OCI-LY3 (cell line): ENCODE results near the gene DERL2.

Source experiments
- H2AFZ ChIP-seq: fragments of 200-600, 300-600 bp; shearing (Covaris generic); 2 replicates; pipeline ENCODE4 v1.6.0; 2014; ENCODE audit warnings: antibody characterized with exemption, low read depth, low read length
- H3K27ac ChIP-seq: fragments of 200-600, 300-600 bp; sonication (generic); 2 replicates; pipeline ENCODE4 v1.5.1; 2014; ENCODE audit warnings: mild to moderate bottlenecking, low read length, moderate library complexity, mixed read lengths
- H3K27me3 ChIP-seq: fragments of 200-600, 300-600 bp; sonication (generic); 2 replicates; pipeline ENCODE4 v1.6.1; 2014; ENCODE audit warnings: low read depth, low read length, mixed read lengths
- H3K36me3 ChIP-seq: fragments of 200-600, 300-600 bp; sonication (generic); replicated peaks from 2 replicates; pipeline ENCODE3; 2014; ENCODE audit warnings: low read depth, low read length, mixed read lengths
- H3K4me1 ChIP-seq: fragments of 300-600, 200-600 bp; sonication (generic); 2 replicates; pipeline ENCODE4 v1.6.1; 2014; ENCODE audit warnings: low read length, mixed read lengths
- H3K4me2 ChIP-seq: fragments of 200-600, 300-600 bp; sonication (generic); 2 replicates; pipeline ENCODE4 v1.6.1; 2014; ENCODE audit warnings: low read length, mixed read lengths
- H3K4me3 ChIP-seq: fragments of 300-600, 200-600 bp; sonication (generic); 2 replicates; pipeline ENCODE4 v1.5.1; 2014; ENCODE audit warnings: antibody characterized with exemption, mild to moderate bottlenecking, low read length, moderate library complexity
- H3K79me2 ChIP-seq: fragments of 300-600, 200-600 bp; shearing (Covaris generic); 2 replicates; pipeline ENCODE4 v1.6.1; 2014; ENCODE audit warnings: mild to moderate bottlenecking, low read length, mixed read lengths
- H3K9ac ChIP-seq: fragments of 300-600, 200-600 bp; shearing (Covaris generic); 2 replicates; pipeline ENCODE4 v1.6.0; 2014; ENCODE audit warnings: mild to moderate bottlenecking, low read length, moderate library complexity
- H3K9me3 ChIP-seq: fragments of 200-600, 300-600 bp; shearing (Covaris generic); 2 replicates; pipeline ENCODE4 v1.6.1; 2014; ENCODE audit warnings: low read length, mixed read lengths; ENCODE audit not compliant: insufficient read depth
- H4K20me1 ChIP-seq: fragments of 200-600, 300-600 bp; sonication (generic); 2 replicates; pipeline ENCODE4 v1.6.1; 2016; ENCODE audit warnings: low read length, mixed read lengths; ENCODE audit not compliant: insufficient read depth
- EZH2phosphoT487 ChIP-seq: fragments of 200-600 bp; shearing (Covaris generic); IDR thresholded peaks from 2 replicates; pipeline ENCODE4 v1.6.1; 2018; ENCODE audit warnings: antibody characterized with exemption, mixed run types, low read depth
- TF ChIP-seq, protein P1 (sequence below): fragments of 200-600, 300-600 bp; sonication (generic); IDR thresholded peaks from 2 replicates; pipeline ENCODE4 v1.5.1; 2014; ENCODE audit warnings: antibody characterized with exemption, low read length, low read depth

DERL2 gene

DNA sequence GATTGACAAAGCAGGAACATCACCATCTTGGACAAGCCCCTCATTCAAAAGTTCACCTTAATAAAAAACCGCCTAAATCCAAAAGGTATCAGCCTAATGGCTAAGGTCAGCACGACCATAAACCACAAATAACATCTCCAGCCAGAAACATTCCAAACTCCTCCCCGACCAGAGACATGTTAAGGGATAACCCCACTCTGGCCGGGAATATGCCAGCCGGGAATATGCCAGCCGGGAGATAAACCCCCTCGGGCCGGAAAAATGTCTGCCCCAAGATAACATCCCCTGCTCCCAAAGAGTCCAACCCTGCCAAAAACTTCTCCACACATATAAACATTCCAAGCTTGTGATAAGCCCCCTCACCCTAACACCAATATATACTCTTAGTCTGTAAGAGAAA is 18.6 kb downstream of the DERL2 start:
- H3K79me2 ChIP-seq = peaks cover 64% of the 10 kb centered on the region
- peaks cover 9% of the 10 kb centered on the region for H3K4me1 ChIP-seq
- peak overlapping the region; percentile 99 for H3K4me3 ChIP-seq
- TF ChIP-seq, protein P1, sequence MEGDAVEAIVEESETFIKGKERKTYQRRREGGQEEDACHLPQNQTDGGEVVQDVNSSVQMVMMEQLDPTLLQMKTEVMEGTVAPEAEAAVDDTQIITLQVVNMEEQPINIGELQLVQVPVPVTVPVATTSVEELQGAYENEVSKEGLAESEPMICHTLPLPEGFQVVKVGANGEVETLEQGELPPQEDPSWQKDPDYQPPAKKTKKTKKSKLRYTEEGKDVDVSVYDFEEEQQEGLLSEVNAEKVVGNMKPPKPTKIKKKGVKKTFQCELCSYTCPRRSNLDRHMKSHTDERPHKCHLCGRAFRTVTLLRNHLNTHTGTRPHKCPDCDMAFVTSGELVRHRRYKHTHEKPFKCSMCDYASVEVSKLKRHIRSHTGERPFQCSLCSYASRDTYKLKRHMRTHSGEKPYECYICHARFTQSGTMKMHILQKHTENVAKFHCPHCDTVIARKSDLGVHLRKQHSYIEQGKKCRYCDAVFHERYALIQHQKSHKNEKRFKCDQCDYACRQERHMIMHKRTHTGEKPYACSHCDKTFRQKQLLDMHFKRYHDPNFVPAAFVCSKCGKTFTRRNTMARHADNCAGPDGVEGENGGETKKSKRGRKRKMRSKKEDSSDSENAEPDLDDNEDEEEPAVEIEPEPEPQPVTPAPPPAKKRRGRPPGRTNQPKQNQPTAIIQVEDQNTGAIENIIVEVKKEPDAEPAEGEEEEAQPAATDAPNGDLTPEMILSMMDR = no peak
- no peak for TF ChIP-seq EZH2phosphoT487
- no peaks in the 10 kb centered on the region for H3K27me3 ChIP-seq
- H3K27ac ChIP-seq = peak overlapping the region; percentile 57; the same call in 1 of the 2 replicates
- peak overlapping the region; percentile 81 for H3K4me2 ChIP-seq
- peak overlapping the region; percentile 95 for H3K9ac ChIP-seq
- H2AFZ ChIP-seq = no peak overlapping the region
- no peaks in the 10 kb centered on the region for H3K9me3 ChIP-seq
- peaks cover 5% of the 10 kb centered on the region for H3K36me3 ChIP-seq
- peaks cover 8% of the 10 kb centered on the region; the same call in 1 of the 2 replicates for H4K20me1 ChIP-seq

GRCh38 chr17:5466295-5466694 is 19.7 kb downstream of the DERL2 start:
- 0 out of 2 replicates have a peak overlapping the region, but pooled peaks have one; percentile 95 for H3K9ac ChIP-seq
- peak overlapping the region; percentile 99 for H3K4me3 ChIP-seq
- no peak overlapping the region for H2AFZ ChIP-seq
- TF ChIP-seq, protein P1 = no peak
- no peak for TF ChIP-seq EZH2phosphoT487
- H3K27ac ChIP-seq = no peak overlapping the region
- no peaks in the 10 kb centered on the region for H3K27me3 ChIP-seq
- H4K20me1 ChIP-seq = peaks cover 8% of the 10 kb centered on the region; the same call in 1 of the 2 replicates
- peaks cover 68% of the 10 kb centered on the region for H3K79me2 ChIP-seq
- peaks cover 4% of the 10 kb centered on the region for H3K36me3 ChIP-seq
- H3K4me1 ChIP-seq = peaks cover 9% of the 10 kb centered on the region
- H3K9me3 ChIP-seq = no peaks in the 10 kb centered on the region
- H3K4me2 ChIP-seq = peak overlapping the region; percentile 81; the same call in 1 of the 2 replicates

- Histone ChIP-seq H3K4me1 (peaks cover 9% of the 10 kb centered on the region), H4K20me1 (peaks cover 8% of the 10 kb centered on the region; the same call in 1 of the 2 replicates), H2AFZ (no peak overlapping the region), H3K27ac (no peak overlapping the region), H3K9me3 (no peaks in the 10 kb centered on the region), H3K27me3 (no peaks in the 10 kb centered on the region), H3K36me3 (peaks cover 4% of the 10 kb centered on the region), H3K9ac (no peak overlapping the region), H3K79me2 (peaks cover 73% of the 10 kb centered on the region), H3K4me2 (no peak overlapping the region), H3K4me3 (no peak overlapping the region)
- TF ChIP-seq EZH2phosphoT487 = no peak
- TF ChIP-seq, protein P1 = no peak
Measured at GRCh38 chr17:5464717-5465507, 21.1 kb downstream of the DERL2 start.

DNA sequence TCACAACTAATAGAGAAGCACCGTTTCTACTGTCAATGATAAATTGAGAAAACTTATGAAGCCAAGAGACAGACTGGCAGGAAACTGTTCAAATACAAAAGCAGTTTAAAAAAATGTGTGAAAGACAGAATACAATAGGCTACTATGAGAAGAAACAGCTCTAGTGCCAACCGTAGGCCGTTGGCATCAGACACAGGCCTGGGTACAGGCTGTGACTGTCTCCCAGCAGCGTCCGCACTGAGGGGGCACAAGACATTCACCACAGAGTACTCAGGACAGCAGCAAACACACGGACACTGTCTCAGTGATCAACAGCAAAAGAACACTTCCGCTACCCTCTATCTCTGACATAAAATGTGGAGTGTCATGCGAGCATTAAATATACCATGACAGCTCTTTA is 39.2 kb downstream of the DERL2 start:
- Histone ChIP-seq H3K36me3 (peaks cover 18% of the 10 kb centered on the region), H3K4me1 (no peaks in the 10 kb centered on the region)
- TF ChIP-seq EZH2phosphoT487 = no peak
- TF ChIP-seq, protein P1 = no peak

More for the DNA sequence above, 39.2 kb downstream of the DERL2 start:
- H3K4me2 ChIP-seq = no peak overlapping the region
- H3K9ac ChIP-seq = no peak overlapping the region
- H3K27ac ChIP-seq = no peak overlapping the region
- H3K79me2 ChIP-seq = peaks cover 7% of the 10 kb centered on the region; the same call in 1 of the 2 replicates
- H3K4me3 ChIP-seq = no peak overlapping the region
- no peaks in the 10 kb centered on the region for H4K20me1 ChIP-seq
- H2AFZ ChIP-seq = no peak overlapping the region
- no peaks in the 10 kb centered on the region for H3K9me3 ChIP-seq
- H3K27me3 ChIP-seq = no peaks in the 10 kb centered on the region
